Measurements from ENCODE around the gene MASTL. TPM values are rescaled to one million over a fixed set of nuclear protein-coding genes. Genes with fewer than 3 reads are reported as not detected.

Gene MASTL
- total RNA-seq, 1 experiment from 2014 or later = 17.4 TPM

- no peaks in the 10 kb centered on the region for H3K9me3 ChIP-seq (ENCODE audit: insufficient read depth, low read depth)
Measured at GRCh38 chr10:27207350-27207749, 52.2 kb downstream of the MASTL start.

GRCh38 chr10:27223964-27224363 lies 68.8 kb downstream of the MASTL start:
- Histone ChIP-seq H3K79me2 (ENCODE audit: low read depth) (no peaks in the 10 kb centered on the region), H3K27ac (no peak overlapping the region), H3K27me3 (ENCODE audit: insufficient read depth, low read depth) (no peaks in the 10 kb centered on the region), H3K4me1 (replicated peaks; ENCODE audit: insufficient read depth) (no peaks in the 10 kb centered on the region), H3K9me3 (ENCODE audit: insufficient read depth, low read depth) (no peaks in the 10 kb centered on the region), H3K9me2 (ENCODE audit: insufficient read depth) (no peaks in the 10 kb centered on the region), H3K36me3 (ENCODE audit: low read depth) (no peaks in the 10 kb centered on the region), H3K4me2 (no peak overlapping the region), H3K4me3 (no peak overlapping the region), H4K20me1 (ENCODE audit: insufficient read depth) (no peaks in the 10 kb centered on the region), H2AFZ (no peak overlapping the region), H3F3A (ENCODE audit: insufficient read depth, low read depth) (no peaks in the 10 kb centered on the region)
- TF ChIP-seq CTCF (conservative IDR thresholded peaks at IDR 0.05) (peak; percentile 78), EZH2 (IDR thresholded peaks at IDR 0.05; ENCODE audit: low read depth) (no peak)
- ChIA-PET CTCF (interaction anchor here (0.5 to 0.7 kb wide), 4 partner anchors 13 to 118 kb away, joined by 3 to 9 read pairs (median 6); no protein-coding TSS in a partner anchor), POLR2A (ENCODE audit: unreplicated experiment) (no interaction called here)
- intact Hi-C loops (cut with micrococcal nuclease; ENCODE audit: unreplicated experiment) = loop anchor here (2.0 kb wide), 1 partner anchor 137 kb away; no protein-coding TSS in a partner anchor
- DNase-seq = peak in 1 of 2 experiments; percentile 15
- no TSS peak for BruUV-seq (replicated peaks)

More at GRCh38 chr10:27207350-27207749, 52.2 kb downstream of the MASTL start:
- Histone ChIP-seq H3K36me3 (ENCODE audit: low read depth) (no peaks in the 10 kb centered on the region), H3K27me3 (ENCODE audit: insufficient read depth, low read depth) (no peaks in the 10 kb centered on the region), H3K4me3 (no peak overlapping the region), H3F3A (ENCODE audit: insufficient read depth, low read depth) (no peaks in the 10 kb centered on the region), H3K27ac (no peak overlapping the region), H3K9me2 (ENCODE audit: insufficient read depth) (no peaks in the 10 kb centered on the region), H3K4me2 (no peak overlapping the region), H4K20me1 (ENCODE audit: insufficient read depth) (no peaks in the 10 kb centered on the region), H3K79me2 (ENCODE audit: low read depth) (no peaks in the 10 kb centered on the region), H3K4me1 (replicated peaks; ENCODE audit: insufficient read depth) (no peaks in the 10 kb centered on the region), H2AFZ (no peak overlapping the region)
- POLR2A ChIA-PET (ENCODE audit: unreplicated experiment) = no interaction called here
- no peak for TF ChIP-seq CTCF (conservative IDR thresholded peaks at IDR 0.05)
- no peak for TF ChIP-seq EZH2 (IDR thresholded peaks at IDR 0.05; ENCODE audit: low read depth)
- no peak for DNase-seq
- CTCF ChIA-PET = no interaction called here
- BruUV-seq (replicated peaks) = no TSS peak
- intact Hi-C loops (cut with micrococcal nuclease; ENCODE audit: unreplicated experiment) = no loop called here

- H3K4me1 ChIP-seq (replicated peaks; ENCODE audit: insufficient read depth) = no peaks in the 10 kb centered on the region
- H2AFZ ChIP-seq = no peak overlapping the region
- intact Hi-C loops (cut with micrococcal nuclease; ENCODE audit: unreplicated experiment) = loop anchor here (2.0 kb wide), 1 partner anchor 136 kb away; no protein-coding TSS in a partner anchor
- no peaks in the 10 kb centered on the region for H3K9me3 ChIP-seq (ENCODE audit: insufficient read depth, low read depth)
- ChIA-PET CTCF (interaction anchor here (0.6 kb wide), 1 partner anchor 141 kb away, joined by 6 read pairs; no protein-coding TSS in a partner anchor), POLR2A (ENCODE audit: unreplicated experiment) (no interaction called here)
- no peaks in the 10 kb centered on the region for H4K20me1 ChIP-seq (ENCODE audit: insufficient read depth)
- H3K4me3 ChIP-seq = no peak overlapping the region
- H3F3A ChIP-seq (ENCODE audit: insufficient read depth, low read depth) = no peaks in the 10 kb centered on the region
- H3K36me3 ChIP-seq (ENCODE audit: low read depth) = no peaks in the 10 kb centered on the region
- no TSS peak for BruUV-seq (replicated peaks)
- H3K9me2 ChIP-seq (ENCODE audit: insufficient read depth) = no peaks in the 10 kb centered on the region
- H3K27me3 ChIP-seq (ENCODE audit: insufficient read depth, low read depth) = no peaks in the 10 kb centered on the region
- H3K27ac ChIP-seq = no peak overlapping the region
- H3K4me2 ChIP-seq = no peak overlapping the region
- TF ChIP-seq CTCF (conservative IDR thresholded peaks at IDR 0.05) (no peak), EZH2 (IDR thresholded peaks at IDR 0.05; ENCODE audit: low read depth) (no peak)
- H3K79me2 ChIP-seq (ENCODE audit: low read depth) = no peaks in the 10 kb centered on the region
- DNase-seq = no peak
Measured at GRCh38 chr10:27225011-27225590, 69.9 kb downstream of the MASTL start.
